Stomach smooth muscle (tissue), 2 donors: Measurements from ENCODE around the gene KCNJ2.

Experiments used
- H3K27ac ChIP-seq: one replicate; pipeline ENCODE4 v1.7.0; 2013; ENCODE audit warnings: mild to moderate bottlenecking, low read length, inconsistent platforms
- H3K27me3 ChIP-seq, 2 donors: one replicate each; pipeline ENCODE4 v1.7.0; 2013; ENCODE audit warnings: low read length in 2 of 2; ENCODE audit not compliant: insufficient read depth in 2 of 2, control insufficient read depth in 1 of 2
- H3K36me3 ChIP-seq, 2 donors: one replicate each; pipeline ENCODE4 v1.7.0; 2013; ENCODE audit warnings: low read length in 2 of 2; ENCODE audit not compliant: control insufficient read depth in 2 of 2, insufficient read depth in 2 of 2
- H3K4me1 ChIP-seq: one replicate; pipeline ENCODE4 v1.7.0; 2013; ENCODE audit warnings: low read length; ENCODE audit not compliant: control insufficient read depth, insufficient read depth
- H3K4me3 ChIP-seq, 2 donors: one replicate each; pipeline ENCODE4 v1.7.0; 2013; ENCODE audit warnings: low read length in 2 of 2
- H3K9ac ChIP-seq, 2 donors: one replicate each; pipeline ENCODE4 v1.7.0; 2013; ENCODE audit warnings: low read length in 2 of 2, mild to moderate bottlenecking in 1 of 2
- H3K9me3 ChIP-seq, 2 donors: one replicate each; pipeline ENCODE4 v1.7.0; 2013; ENCODE audit warnings: low read length in 2 of 2; ENCODE audit not compliant: control insufficient read depth in 2 of 2
- donor health status: healthy.
- donor health status: Pancreatic carcinoma.

KCNJ2 gene

DNA sequence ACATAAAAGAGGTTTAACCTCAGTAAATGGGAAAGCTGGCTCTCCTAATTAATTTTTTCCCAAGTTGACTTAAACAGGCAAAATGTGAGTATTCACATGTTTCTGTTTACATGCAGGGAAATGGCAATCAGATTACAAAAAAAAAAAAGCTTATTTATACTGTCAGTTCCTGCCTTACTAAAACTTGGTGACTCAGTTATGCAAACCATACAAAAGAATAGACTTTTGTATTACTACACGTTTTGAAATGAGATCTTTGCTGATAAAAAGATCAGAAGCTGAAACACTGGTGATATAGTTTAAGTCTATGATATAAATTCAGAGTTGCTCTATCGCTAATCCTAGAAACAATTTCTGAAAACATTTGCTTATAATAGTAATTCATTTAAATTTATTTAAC, 9.4 kb upstream of the KCNJ2 start:
- H3K4me1 ChIP-seq = no peaks in the 10 kb centered on the region
- no peak overlapping the region for H3K9ac ChIP-seq
- no peaks in the 10 kb centered on the region for H3K9me3 ChIP-seq
- no peak overlapping the region for H3K4me3 ChIP-seq
- no peaks in the 10 kb centered on the region for H3K36me3 ChIP-seq
- no peaks in the 10 kb centered on the region for H3K27me3 ChIP-seq
- H3K27ac ChIP-seq = no peak overlapping the region

DNA sequence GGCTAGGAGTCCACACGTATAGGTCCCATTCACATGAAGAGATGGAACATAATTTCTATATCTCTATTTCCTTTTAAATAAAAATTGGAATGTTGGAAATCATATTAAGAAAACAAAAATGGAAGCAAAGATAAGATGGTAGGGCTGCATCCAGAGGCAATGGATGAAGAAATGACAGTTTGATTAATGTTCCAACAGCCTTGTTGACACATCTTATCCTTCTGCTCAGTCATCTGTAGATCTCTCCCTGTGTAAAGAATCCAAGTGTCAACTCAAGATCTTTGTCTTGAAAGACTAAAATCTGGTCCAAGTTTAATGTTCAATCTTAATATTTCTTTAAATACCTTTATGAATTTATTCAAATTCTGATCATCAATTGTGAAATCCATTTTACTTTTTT, 7.8 kb upstream of the KCNJ2 start:
- Histone ChIP-seq H3K4me1 (no peaks in the 10 kb centered on the region), H3K9me3 (no peaks in the 10 kb centered on the region), H3K9ac (no peak overlapping the region), H3K27ac (no peak overlapping the region), H3K27me3 (no peaks in the 10 kb centered on the region), H3K36me3 (no peaks in the 10 kb centered on the region), H3K4me3 (no peak overlapping the region)

DNA sequence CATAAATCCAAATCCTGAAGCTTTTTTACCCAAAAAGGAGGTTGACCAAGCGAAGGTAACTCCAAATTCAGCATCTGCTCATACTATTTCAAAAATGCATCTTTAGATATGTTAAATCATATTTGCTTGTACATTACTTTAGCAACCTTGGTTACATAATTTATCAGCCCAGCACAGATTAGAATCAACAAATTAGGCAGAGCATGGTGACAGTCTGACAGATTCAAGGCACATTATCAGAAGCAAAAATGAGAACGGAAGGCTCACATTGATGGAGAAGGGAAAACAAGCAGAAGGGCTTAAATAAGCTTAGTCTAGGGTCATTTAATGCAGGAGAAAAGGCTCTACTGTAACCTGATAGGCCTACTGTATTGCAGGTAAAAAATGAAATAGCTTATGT, 3.9 kb upstream of the KCNJ2 start:
- no peaks in the 10 kb centered on the region for H3K9me3 ChIP-seq
- H3K27ac ChIP-seq = no peak overlapping the region
- no peak overlapping the region for H3K4me3 ChIP-seq
- H3K36me3 ChIP-seq = no peaks in the 10 kb centered on the region
- peaks cover 10% of the 10 kb centered on the region for H3K4me1 ChIP-seq
- H3K27me3 ChIP-seq = no peaks in the 10 kb centered on the region
- no peak overlapping the region for H3K9ac ChIP-seq

DNA sequence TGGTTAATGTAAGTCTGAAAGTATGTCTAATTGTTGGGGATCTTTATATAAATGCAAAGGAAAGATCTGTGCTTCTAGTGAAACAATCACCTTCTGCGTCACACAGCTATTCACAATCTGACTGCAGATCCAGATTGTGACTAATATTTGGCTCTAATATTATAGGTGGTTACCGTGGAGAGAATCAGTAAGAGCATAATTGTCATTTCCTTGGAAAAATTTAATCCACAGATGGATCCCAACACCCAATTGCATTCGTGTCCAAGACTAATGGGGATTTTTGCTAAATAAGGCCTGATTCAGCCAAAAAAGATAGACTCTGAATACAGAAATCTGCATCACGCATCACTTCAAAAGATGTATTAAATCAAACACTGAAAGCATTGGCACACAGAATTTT, 2.7 kb upstream of the KCNJ2 start:
- Histone ChIP-seq H3K9me3 (no peaks in the 10 kb centered on the region), H3K9ac (no peak overlapping the region), H3K4me1 (peaks cover 10% of the 10 kb centered on the region), H3K27me3 (no peaks in the 10 kb centered on the region), H3K36me3 (no peaks in the 10 kb centered on the region), H3K4me3 (no peak overlapping the region), H3K27ac (no peak overlapping the region)

DNA sequence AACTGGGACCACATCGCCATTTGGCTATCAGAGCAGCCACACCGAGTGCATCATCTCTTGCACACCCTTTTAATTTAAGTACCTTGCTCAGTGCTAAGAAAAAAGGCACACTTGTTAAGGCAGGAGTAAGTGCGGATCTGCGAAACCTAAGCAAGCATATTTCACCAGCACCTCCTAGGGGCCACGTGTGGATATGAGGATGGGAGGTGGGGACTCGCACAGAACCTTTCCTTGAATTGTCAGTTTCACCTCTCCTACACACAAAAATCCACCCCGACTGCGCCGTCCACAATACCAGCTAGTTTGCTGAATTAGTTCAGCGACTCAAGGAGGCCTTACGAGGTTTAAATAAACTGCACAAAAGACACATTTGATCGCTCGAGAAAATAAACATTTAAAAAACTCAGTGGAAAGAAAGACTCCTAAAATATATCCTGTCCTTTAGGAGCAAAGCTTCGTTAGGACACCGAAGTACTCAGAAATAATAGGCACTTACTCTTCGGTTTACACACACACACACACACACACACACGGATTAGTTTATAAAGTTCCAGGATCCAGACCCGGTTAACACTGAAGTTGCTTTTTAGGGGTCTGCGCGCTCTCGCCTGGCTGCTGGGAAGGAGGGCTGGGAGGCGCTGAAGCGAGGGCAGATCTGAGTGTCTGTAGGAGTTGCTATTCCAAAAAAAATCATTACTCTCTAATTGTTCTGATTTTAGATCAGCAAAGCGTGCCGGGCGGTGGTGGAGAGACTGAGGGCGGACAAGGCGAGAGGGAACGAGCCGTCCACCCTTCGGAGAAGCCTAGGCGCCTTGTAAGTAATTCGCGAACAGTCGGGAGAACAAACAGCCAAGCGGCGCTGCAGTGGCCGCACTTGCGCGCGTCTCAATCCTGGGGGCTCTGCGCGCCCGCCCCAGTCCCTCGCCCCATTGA, 1.0 kb upstream of the KCNJ2 start:
- Histone ChIP-seq H3K27ac (peak overlapping the region; percentile 63), H3K27me3 (no peaks in the 10 kb centered on the region), H3K4me1 (peaks cover 10% of the 10 kb centered on the region), H3K9ac (peak overlapping the region; percentile 68 to 76), H3K9me3 (no peaks in the 10 kb centered on the region), H3K36me3 (no peaks in the 10 kb centered on the region), H3K4me3 (peak overlapping the region; percentile 79 to 85)

DNA sequence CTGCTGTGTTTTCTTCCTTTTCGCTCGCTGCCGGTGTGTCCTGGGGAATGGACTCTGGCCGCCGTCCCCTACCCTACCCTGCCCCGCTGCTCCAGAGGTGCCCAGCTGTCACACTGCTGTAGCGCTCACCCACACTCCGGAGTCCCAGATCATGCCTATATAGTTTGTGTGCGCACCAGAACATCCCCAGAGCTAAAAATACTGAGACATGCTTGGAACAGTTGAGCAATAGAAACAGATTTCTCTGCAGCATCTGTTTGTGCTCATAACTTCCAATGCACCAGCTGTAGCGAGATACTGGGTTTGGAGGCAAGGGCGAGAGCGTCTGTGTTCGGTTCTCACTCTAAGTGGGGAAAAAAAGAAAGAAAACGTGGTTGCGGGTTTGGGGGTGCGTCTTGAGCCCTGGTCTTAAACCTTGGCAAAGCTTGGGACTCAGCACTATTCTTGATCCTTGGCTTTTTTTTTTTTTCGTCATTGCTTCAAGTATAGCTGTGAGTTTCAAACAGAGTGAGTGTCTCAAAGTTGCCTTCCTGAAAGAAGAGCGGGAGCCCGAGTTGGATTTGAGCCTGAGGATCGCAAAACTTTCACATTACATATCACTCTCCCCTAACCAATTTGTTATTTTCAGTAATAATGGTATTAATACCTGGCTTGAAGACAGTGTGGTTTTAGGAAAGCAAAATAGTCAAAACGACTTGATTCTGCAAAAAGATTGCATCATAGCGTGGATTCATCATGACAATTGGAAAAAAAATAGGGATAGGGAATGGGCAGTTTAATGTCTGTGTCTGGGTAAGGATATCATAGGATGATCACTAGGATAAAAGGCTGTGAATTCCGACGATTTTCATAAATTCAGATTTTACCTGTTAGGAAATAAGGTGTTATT, 621 bp downstream of the KCNJ2 start:
- Histone ChIP-seq H3K9me3 (no peaks in the 10 kb centered on the region), H3K27me3 (no peaks in the 10 kb centered on the region), H3K27ac (peak overlapping the region; percentile 43), H3K9ac (peak overlapping the region; percentile 58 to 63), H3K36me3 (no peaks in the 10 kb centered on the region), H3K4me3 (peak overlapping the region; percentile 79 to 85), H3K4me1 (peaks cover 10% of the 10 kb centered on the region)

DNA sequence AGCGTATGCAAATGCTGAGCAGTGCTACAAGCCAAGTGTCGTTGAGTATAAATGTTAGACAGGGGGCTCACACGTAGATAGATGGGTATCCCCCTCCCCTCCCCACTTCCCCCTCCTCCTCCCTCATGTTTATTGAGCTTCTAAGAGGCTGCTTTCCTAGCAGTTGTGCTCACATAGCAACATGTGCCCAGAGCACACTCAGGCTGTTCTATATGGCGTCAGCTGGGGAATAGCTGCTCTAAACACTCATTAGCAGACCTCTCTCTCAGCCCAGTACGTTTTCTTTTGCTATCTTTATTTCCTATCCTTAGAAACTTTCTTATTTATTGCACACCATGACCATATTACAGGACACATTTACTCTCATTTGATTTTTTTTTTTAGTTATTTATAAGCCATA, 1.8 kb downstream of the KCNJ2 start:
- no peak overlapping the region for H3K9ac ChIP-seq
- no peaks in the 10 kb centered on the region for H3K27me3 ChIP-seq
- no peak overlapping the region for H3K4me3 ChIP-seq
- peaks cover 10% of the 10 kb centered on the region for H3K4me1 ChIP-seq
- peaks cover 3 to 6% of the 10 kb centered on the region in 2 donors for H3K36me3 ChIP-seq
- H3K9me3 ChIP-seq = no peaks in the 10 kb centered on the region
- no peak overlapping the region for H3K27ac ChIP-seq

DNA sequence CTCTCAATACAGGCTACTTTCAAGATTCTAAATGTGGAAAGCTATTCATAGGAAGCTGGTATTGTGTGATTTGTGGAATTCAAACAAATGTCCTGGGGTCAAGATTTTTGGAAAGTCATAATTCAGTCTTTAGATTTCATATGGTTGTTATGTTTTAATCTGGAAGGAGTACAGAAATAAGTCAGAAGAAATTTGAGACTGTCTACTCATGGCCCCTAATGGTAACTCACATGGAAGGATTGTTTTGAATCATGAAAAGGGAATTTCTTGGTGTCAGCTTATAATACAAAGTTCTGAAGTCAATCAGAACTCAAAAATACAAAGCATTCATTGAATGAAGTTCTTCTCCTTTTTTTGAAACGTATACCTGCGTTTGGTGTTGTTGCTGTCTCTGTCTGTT, 3.1 kb downstream of the KCNJ2 start:
- peaks cover 10% of the 10 kb centered on the region for H3K4me1 ChIP-seq
- no peak overlapping the region for H3K4me3 ChIP-seq
- H3K36me3 ChIP-seq = peaks cover 3 to 7% of the 10 kb centered on the region in 2 donors
- no peaks in the 10 kb centered on the region for H3K9me3 ChIP-seq
- no peaks in the 10 kb centered on the region for H3K27me3 ChIP-seq
- no peak overlapping the region for H3K27ac ChIP-seq
- H3K9ac ChIP-seq = no peak overlapping the region

DNA sequence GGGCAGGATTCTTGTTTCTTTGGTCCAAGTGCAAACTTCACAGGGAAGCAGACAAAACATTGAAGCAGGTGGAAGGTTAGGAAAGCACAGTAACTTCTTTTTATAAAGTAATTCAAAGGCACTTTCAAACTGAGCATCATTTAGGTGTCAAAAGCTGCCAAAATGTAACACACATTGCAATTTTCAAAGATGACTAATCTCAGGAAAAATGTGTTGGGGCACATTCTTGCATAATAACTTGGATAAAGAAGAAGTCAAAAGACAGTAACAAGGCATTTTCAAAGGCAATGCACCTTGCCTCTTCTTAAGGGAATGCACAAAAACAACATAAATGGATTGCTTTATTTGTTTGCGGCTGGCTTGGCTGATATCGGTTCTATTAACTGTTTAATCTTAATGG, 3.6 kb downstream of the KCNJ2 start:
- Histone ChIP-seq H3K9ac (no peak overlapping the region), H3K4me3 (no peak overlapping the region), H3K27ac (no peak overlapping the region)

DNA sequence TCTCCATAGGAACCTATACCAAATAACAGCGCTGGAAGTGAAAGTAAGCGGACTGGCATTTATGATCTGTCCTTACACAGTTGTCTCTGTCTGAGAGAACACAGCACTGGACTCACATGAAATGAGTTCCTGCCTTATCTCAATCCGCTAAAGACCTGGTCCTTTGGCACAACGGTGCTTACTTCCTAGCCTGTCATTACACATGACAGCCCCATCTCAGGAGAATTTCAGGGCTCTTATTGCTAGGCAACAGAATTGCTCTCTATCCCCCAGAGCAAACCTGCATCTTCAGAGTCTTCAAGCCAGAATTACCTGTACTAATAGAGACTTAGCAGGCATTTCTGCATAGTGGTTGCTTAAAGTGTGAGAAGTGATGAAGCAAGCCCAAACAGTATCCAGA, 4.3 kb downstream of the KCNJ2 start:
- no peak overlapping the region for H3K4me3 ChIP-seq
- peaks cover 3 to 7% of the 10 kb centered on the region in 2 donors for H3K36me3 ChIP-seq
- peaks cover 6% of the 10 kb centered on the region for H3K4me1 ChIP-seq
- no peak overlapping the region for H3K9ac ChIP-seq
- H3K9me3 ChIP-seq = no peaks in the 10 kb centered on the region
- no peaks in the 10 kb centered on the region for H3K27me3 ChIP-seq
- H3K27ac ChIP-seq = no peak overlapping the region

More for the DNA sequence above, 3.6 kb downstream of the KCNJ2 start:
- peaks cover 10% of the 10 kb centered on the region for H3K4me1 ChIP-seq
- H3K9me3 ChIP-seq = no peaks in the 10 kb centered on the region
- H3K27me3 ChIP-seq = no peaks in the 10 kb centered on the region
- peaks cover 3 to 7% of the 10 kb centered on the region in 2 donors for H3K36me3 ChIP-seq
